HG02763 (cell line): Measurements from ENCODE around the gene PJA1.

Experiments
- ATAC-seq: cut with Tn5 transposase; IDR thresholded peaks from one replicate; pipeline ENCODE4 v1.9.1; 2021; ENCODE audit warnings: mild to moderate bottlenecking, moderate library complexity; ENCODE audit not compliant: unreplicated experiment

The PJA1 gene

GRCh38 chrX:69172937-69173336 lies 7.7 kb upstream of the PJA1 start:
- no peak for ATAC-seq

GRCh38 chrX:69170319-69170718 lies 5.1 kb upstream of the PJA1 start:
- ATAC-seq, result no peak

- peak; percentile 51 for ATAC-seq
Measured at GRCh38 chrX:69163936-69164741, 1.1 kb downstream of the PJA1 start.

- no peak for ATAC-seq
Measured at GRCh38 chrX:69162361-69162865, 2.8 kb downstream of the PJA1 start.

GRCh38 chrX:69161786-69162349 lies 3.4 kb downstream of the PJA1 start:
- no peak for ATAC-seq

- ATAC-seq, result no peak
Measured at GRCh38 chrX:69161371-69161770, 3.9 kb downstream of the PJA1 start.

GRCh38 chrX:69158166-69158980 lies 6.9 kb downstream of the PJA1 start:
- ATAC-seq, result peak; percentile 75

- ATAC-seq, result no peak
Measured at GRCh38 chrX:69156638-69157037, 8.6 kb downstream of the PJA1 start.

GRCh38 chrX:69155786-69156520 lies 9.3 kb downstream of the PJA1 start:
- ATAC-seq, result no peak

GRCh38 chrX:69154051-69154450 lies 11.2 kb downstream of the PJA1 start:
- ATAC-seq, result no peak

GRCh38 chrX:69153060-69153730 lies 12.1 kb downstream of the PJA1 start:
- ATAC-seq, result no peak

- no peak for ATAC-seq
Measured at GRCh38 chrX:69152417-69152841, 12.8 kb downstream of the PJA1 start.

- ATAC-seq, result no peak
Measured at GRCh38 chrX:69151866-69152284, 13.4 kb downstream of the PJA1 start.

- ATAC-seq, result no peak
Measured at GRCh38 chrX:69150281-69150960, 14.8 kb downstream of the PJA1 start.

- no peak for ATAC-seq
Measured at GRCh38 chrX:69149466-69150280, 15.6 kb downstream of the PJA1 start.

- no peak for ATAC-seq
Measured at GRCh38 chrX:69148946-69149345, 16.3 kb downstream of the PJA1 start.

GRCh38 chrX:69146739-69147138 lies 18.5 kb downstream of the PJA1 start:
- no peak for ATAC-seq

GRCh38 chrX:69145714-69146113 lies 19.5 kb downstream of the PJA1 start:
- no peak for ATAC-seq
